ENCODE measurements around the gene USP9X.
"Not testable (repeated sequence)": the region's sequence is repeated elsewhere in the genome, so short reads cannot be mapped to it uniquely, and the experiment has no call there.

The USP9X gene, protein sequence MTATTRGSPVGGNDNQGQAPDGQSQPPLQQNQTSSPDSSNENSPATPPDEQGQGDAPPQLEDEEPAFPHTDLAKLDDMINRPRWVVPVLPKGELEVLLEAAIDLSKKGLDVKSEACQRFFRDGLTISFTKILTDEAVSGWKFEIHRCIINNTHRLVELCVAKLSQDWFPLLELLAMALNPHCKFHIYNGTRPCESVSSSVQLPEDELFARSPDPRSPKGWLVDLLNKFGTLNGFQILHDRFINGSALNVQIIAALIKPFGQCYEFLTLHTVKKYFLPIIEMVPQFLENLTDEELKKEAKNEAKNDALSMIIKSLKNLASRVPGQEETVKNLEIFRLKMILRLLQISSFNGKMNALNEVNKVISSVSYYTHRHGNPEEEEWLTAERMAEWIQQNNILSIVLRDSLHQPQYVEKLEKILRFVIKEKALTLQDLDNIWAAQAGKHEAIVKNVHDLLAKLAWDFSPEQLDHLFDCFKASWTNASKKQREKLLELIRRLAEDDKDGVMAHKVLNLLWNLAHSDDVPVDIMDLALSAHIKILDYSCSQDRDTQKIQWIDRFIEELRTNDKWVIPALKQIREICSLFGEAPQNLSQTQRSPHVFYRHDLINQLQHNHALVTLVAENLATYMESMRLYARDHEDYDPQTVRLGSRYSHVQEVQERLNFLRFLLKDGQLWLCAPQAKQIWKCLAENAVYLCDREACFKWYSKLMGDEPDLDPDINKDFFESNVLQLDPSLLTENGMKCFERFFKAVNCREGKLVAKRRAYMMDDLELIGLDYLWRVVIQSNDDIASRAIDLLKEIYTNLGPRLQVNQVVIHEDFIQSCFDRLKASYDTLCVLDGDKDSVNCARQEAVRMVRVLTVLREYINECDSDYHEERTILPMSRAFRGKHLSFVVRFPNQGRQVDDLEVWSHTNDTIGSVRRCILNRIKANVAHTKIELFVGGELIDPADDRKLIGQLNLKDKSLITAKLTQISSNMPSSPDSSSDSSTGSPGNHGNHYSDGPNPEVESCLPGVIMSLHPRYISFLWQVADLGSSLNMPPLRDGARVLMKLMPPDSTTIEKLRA (N-terminal part only)

DNA sequence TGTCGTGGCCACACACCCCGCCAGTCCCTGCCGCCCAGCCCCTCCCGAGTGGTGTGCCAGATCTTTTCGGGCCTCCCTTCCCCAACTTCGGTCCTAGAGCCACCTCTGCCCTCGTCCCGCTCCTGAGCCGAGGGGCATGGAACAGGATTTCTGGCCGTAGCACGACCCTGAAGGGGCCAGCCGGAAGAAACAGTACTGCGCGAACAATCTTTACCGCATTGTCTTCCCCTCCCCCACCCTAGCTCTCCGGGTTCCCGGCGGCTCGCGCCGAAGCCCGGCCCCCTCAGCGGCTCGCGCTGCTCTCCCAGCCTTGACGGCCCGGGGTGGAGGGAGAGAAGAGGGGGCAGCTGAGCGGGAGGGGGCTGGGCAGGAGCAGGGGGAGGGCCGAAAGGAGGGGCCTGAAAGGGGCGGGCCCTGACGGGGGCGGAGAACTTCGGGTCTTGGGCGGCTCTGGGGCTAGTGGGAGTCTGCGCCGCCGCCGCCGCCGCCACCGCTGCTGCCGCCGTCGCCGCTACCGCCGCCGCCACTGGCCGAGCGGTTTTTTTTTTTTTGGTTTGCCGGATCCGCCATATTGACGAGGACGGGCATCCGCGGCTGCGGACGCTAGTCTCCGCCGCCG lies at the start of gene USP9X:
USP9X (plus strand) TSS at position 553 of the 619 bp plus-strand sequence. CDS start 38,184 bp downstream, outside the sequence.
- DNase-seq: peak; percentile 91 to 94

DNA sequence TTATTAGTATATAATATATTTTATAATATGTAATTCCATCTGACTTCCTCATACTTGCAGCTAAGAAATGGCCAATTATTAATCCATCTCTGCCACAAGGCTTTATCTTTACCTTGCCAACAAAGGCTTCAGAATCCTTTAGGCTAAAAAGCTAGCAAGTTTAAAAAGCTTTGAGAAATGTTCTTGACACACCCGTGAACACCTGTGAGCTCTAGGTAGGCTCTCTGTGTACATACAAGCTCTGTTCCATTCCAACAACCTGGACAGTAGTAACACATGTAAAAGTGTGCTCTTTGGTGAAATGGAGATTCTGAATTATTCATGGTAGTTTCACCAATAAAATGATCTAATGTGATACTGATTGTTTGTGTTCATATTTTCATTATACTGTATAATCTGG lies 49.7 kb upstream of the USP9X start:
- no peak for DNase-seq

DNA sequence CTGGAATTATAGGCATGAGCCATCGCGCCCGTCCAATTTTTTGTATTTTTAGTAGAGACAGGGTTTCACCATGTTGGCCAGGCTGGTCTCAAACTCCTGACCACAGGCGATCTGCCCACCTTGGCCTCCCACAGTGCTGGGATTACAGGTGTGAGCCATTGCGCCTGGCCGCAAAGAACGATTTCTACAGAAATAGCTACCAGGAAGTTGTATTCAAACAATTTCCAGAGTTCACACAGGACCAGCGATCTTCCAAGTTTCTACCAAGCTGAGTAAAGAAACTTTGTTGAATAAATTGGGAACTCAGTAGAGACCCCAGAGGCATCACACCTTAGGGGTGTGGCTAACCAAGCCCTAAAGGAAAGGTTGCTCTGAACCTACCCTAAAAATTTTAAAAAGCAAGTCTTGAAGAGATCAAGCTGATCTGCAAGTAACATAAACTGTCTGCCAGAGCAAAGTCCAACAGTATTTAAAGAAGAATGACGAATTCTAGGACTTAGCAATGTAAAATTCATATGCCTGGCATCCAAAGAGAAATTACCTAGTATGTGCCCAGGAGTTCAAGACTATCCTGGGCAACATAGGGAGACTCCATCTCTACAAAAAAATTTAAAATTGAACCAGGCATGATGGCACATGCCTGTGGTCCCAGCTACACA lies 48.4 kb upstream of the USP9X start:
- no peak for DNase-seq

DNA sequence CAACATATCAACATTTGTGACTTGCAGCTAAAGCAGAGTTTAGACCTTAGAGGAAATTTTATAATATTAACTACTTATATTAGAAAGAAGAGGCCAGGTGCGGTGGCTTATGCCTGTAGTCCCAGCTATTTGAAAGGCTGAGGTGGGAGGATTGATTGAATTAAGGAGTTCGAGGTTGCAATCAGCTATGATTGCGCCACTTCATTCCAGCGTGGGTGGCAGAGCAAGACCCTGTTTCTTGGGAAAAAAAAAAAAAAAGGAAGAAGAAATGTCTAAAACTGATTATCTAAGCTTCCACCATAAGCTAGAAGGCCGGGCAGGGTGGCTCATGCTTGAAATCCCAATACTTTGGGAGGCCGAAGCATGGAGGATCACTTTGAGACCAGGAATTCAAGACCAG lies 42.0 kb upstream of the USP9X start:
- no peak for DNase-seq

DNA sequence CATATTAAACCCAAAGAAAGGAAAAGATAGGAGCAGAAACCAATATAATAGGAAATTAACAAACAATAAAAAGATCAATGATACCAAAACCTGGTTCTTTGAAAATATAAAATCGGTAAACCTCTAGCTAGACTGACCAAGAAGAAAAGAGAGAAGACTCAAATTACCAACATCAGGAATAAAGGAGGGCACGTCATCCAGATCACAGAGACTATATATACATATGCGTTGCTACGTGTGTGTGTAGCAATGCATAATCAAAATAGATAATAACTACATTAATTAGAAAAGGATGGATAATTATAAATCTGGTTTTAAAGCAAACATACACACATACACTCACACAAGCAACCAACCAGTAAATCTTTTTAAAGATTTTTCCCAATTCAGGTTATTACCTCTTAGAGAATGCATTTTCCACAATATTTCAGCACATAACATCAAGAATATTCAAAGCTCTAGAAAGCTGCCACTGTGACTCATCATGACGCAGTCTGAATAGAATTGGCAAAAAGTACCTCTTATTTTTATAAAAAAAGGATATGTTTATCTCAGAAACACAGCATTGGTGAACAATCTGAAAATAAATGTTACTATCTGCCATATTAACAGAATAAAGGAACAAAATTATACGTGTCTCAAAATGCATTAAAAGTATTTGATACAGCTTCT lies 41.4 kb upstream of the USP9X start:
- DNase-seq: no peak

DNA sequence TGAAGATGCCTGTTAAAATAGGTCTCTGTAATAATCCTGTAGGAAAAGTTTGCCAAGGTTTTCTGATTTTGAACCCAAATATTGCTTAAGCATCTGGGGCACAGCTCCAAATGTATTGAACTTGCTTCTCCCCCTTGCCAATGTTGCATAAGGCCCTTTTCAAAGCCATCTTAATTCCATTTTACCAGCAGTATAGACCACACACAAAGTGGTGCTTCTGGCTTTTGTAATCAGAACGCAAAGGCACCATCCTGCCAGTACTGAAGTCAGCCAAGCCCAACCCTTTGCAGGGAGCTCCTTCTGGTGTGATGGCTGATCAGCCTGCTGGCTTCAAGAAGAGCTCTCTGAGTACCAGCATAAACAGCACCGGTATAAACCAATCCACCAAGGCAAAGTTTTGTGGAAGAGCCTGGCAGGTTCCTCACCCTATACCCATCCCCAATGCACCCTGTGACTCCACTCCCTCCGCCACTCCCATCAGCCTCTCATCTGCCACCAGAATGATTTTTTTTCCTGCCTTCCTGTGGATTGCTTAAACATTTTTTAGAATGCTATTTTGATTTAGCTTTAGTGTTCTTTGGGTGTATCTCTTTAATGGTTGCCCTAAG lies 39.2 kb upstream of the USP9X start:
- no peak for DNase-seq

DNA sequence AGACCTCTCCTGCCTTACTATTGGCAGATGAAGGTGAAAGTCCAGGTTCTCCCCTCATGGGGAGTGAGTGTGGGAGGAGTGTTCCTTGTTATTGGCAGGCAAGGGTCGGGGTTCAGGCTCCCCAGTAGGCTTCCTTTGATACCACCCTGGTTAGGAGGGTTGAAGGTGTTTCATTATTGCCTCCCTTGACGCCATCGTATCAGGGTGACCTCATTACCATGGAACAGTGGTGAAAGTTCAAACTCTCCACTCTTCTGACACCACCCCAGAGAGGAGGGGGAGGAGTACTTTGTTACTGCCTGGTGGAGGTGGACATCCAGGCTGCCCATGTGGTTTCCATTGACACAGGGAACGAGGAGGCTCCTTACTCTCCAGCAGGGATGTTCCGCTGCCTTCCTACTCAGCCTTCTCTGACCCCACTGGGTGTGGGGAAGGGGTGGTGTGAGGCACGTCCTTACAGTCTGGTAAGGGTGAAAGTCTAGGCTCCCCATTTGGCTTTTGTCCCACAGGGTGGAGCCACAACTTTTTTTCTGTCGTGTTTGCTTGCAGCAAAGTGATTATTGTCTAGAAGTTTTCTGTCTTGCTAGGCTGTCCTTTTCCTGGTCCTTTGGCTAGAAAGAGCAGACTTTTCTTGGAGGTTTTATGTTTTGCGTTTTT lies 37.2 kb upstream of the USP9X start:
- DNase-seq: no peak

DNA sequence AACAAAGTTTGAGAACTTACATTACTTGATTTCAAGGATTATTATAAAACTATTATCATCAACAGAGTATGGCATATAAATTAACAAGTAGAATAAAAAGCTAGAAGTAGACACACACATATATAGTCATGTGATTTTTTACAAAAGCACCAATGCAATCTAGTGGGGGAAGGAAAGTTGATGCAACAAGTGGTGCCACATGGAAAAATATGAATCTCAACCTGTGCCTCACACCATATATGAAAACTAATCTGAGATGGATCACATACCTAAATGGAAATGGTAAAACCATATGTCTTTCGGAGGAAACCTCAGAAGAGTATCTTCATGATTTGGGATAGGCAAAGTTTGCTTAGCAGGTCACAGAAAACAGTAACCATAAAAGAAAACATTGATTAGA lies 34.9 kb upstream of the USP9X start:
- DNase-seq: no peak

DNA sequence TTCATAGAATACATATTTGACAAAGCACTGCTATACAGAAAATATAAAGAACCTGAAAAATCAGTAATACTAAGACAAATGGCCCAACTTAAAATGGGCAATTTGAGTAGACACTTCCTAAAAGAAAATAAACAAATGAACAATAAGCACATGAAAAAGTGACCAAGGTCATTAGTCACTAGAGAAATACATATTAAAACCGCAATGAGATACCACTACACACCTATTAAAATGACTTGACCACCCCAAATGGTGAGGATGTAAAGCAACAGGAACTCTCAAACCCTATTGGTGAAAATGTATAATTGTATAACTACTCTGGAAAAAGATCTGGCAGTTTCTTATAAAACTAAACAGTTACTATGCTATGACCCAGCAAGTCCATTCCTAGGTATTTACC lies 34.0 kb upstream of the USP9X start:
- no peak for DNase-seq

DNA sequence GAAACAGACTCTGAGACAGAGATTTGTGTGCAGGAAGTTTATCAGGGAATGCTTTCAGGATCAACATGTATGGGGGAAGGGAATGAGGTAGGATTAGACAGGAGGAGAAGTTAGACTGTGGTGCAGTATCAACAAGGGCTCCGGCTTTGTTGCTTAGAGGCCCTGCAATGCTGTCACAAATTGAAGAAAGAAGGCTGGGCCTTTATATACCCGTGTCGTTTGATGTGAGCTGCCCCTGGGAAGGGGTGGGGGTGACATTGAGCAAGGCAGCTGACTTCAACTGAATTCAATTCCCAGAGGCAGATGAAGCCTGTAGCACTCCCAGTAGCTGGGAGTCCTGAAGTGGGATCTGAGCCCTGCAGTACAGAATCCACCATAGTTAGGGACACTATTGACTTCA lies 29.5 kb upstream of the USP9X start:
- DNase-seq: no peak

DNA sequence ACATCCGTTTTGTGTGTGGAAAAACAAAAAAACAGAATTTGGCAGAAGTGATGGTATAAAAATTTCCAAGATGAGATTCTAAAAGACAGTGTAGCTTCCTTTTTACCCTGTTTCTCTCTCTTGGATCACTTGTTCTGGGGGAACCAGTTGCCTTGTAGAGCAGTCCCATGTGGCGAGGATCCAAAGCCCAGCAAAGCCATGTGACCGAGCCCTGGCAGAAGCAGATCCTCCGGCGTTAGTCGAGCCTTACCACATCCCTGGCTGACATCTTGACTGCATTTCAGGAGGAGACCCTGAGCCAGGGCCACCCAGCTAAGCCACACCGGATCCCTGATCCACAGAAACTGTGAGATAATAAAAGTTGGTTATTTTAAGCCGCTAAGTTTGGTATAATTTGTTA lies 22.0 kb upstream of the USP9X start:
- DNase-seq: not testable (repeated sequence)

DNA sequence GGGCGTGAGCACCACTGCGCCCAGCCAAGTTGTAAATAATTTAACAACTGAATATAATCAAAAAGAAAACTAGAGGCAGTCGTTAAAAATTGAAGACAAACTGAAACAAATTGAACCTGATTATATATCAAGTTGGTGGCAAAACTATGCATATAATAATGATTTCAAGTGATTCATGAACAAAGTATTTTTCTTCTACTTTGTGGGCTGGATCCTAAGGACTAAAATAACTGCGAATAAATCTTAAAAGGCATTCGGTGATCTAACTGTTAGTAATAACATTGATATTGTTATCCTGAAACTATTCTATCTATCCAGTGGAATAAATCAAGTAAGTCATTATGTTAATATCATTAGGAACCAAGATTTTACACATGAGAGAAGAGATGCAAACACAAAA lies 21.2 kb upstream of the USP9X start:
- DNase-seq: no peak

DNA sequence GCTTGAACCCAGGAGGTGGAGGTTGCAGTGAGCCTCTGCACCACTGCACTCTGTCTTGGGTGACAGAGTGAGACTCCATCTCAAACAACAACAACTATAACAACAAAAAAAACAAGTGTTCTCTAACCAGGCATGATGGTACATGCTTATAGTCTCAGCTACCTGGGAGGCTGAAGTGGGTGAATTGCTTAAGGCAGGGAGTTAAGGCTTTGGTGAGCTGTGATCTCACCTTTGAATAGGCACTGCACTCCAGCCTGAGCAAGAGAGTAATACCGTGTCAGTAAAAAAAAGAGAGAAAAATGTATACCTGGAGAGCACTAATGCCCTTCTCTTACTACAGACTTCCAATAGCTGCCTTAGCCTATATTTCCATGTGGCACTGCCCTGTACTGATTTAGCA lies 18.9 kb upstream of the USP9X start:
- DNase-seq: no peak

DNA sequence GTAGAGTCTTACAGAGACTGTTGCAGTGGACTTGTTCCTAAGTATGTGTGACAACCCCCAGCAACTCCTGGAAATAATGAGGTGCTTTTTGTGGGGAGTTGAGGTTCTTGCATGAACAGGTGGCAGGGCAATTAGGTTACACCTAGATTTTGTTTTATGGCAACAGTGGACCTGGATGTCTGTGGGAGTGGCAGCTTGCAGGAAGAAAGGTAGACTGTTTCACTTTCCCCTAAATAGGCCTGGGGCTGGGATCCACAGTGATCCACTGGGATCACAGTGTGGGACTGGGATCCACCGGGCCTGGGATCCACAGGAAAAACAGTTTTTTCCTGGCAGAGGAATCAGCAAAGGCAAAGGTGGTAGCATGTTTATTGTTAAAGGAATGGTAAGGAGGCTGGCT lies 18.3 kb upstream of the USP9X start:
- no peak for DNase-seq

DNA sequence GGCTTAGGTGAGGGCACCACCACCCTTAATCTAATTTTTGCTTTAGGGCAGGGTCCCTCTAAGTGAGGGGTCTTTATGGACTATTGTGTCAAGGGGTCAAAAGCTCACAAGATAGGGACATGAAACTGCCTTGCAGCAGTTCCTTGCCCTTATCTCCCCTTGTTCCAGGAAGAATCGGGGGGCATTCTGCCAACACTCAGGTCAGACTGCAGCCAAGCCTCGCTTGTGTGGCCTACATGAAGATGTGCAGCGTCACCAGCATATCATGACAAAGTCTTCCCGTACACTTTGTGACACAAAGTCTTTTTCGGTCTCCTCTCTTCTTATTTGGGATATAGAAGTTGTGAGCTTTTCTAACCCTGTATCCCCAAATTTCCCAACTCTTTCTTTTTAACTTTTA lies 17.5 kb upstream of the USP9X start:
- DNase-seq: no peak

DNA sequence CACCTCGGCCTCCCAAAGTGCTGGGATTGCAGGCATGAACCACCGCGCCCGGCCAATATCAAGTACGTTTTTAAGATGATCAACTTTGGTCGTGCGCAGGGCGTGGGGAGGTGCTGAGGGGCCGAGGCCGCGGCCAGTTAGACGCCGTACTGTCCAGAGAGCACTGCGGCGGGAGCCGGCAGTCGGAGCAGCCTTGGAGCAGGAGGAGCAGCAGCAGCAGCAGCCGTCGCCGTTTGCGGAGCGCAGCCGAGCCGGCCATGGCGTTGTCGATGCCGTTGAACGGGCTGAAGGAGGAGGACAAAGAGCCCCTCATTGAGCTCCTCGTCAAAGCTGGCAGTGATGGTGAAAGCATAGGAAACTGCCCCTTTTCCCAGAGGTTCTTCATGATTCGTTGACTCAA lies 8.5 kb upstream of the USP9X start:
- no peak for DNase-seq

DNA sequence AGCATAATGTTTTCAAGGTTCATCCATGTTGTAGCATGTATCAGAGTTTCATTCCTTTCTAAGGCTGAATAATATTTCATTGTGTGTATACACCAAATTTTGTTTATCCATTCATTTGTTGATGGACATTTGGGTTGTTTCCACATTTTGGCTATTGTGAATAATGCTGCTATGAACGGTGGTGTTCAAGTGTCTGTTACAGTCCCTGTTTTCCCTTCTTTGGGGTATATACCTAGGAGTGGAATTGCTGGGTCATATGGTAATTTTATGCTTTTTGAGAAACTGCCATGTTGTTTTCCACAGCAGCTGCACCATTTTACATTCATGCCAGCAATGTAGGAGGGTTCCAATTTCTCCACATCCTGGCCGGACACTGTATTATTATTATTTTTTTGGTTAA lies 3.4 kb upstream of the USP9X start:
- no peak for DNase-seq

DNA sequence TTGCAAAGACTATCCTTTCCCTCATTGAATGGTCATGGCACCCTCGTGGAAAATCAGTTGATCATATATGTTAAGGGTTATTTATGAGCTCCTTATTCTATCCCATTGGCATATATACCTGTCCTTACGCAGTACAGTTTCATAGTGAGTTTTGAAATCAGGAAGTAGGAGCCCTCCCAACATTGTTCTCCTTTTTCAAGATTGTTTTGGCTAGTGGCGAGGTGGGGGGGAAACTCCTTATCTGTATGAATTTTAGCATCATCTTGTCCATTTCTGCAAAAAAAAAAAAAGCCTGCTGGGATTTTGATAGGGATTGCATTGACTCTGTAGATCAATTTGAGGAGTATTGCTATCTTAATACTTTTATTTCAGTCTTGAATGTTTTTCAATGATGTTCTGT lies 2.5 kb upstream of the USP9X start:
- no peak for DNase-seq

DNA sequence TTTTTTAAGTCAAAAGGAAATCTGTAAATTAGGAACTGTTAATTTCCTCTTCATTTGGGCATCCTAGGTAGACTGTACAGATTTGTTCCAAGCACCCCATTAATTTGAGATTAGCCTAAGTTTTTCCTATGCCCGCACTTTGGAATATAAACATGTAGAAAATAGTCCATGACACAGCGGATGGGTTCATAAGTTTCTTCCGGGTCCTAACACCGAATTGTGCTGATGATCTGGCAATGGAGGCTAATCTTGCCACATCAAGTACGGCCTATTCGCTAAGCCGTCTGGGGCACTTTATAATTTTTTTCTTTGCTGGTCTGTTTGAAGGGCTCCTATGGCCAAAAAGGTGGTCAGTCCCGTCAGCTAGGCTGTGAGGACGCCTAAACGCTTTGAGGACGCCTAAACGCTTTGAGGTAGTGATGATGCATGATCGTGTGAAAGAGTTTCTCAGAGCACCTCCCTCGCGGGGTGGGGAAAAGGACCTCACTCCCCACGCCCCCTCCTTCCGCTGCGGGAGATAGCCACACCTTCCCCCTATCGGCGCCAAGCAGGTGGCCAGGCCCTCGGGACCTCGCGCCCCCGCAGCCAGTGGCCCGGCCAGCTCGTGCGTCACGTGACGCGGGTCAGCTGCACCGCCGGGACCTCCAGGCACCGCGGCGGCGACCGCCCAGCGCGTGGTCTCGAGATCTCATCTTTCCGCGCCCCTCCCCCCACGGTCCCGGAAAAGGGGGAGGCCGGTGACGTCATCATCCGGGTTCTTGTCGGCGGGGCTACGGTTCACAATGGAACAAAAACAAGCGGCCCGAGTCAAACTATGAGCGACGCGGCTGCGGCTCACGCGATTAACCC lies 977 bp upstream of the USP9X start:
- DNase-seq: peak; percentile 96 to 97

DNA sequence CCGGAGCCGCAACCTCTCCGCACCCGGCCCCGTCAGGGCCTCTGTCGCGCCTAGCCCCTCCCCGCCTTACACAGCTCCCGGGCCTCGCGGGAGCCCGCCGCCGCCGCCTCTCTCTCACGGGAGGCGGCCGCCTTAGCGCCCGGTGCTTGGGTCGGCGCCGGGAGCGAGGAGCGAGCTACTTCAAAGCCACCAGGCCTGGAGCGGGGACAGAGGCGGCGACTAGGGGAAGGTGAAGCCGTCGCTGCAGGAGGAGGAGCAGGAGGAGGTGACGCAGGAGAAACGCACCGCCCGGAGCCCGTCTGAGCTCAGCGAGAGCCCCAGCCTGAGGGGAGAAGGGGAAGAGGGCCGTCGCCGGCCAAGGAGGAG lies 250 bp downstream of the USP9X start:
- peak; percentile 67 to 76 for DNase-seq

Data from CD4-positive, alpha-beta T cell treated with Interferon alpha-2 for 1 hour (primary cell).